Measurements from ENCODE around the gene PAPPA2.

Gene PAPPA2

DNA sequence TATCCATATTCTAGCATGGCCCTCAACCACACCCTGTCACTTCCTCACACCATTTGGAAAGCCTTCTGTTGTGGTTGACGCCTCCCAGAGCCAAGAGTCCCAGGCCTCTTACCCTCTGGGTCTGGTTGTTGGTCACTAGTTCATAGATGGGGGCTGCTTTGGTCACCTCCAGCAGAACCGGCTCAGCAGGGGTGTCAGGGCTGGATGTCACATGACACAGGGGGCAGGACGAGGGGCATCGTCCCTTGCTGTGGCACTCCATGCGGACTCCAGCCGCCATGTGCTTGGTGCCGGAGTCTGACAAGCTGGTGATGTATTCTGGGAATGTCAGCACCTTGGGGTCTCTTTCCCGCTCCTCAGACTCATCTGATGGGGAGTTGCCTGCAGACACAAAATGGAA is 431.5 kb downstream of the PAPPA2 start:
- DNase-seq (ENCODE audit: extremely low read depth, low read depth), result no peak

More for the DNA sequence above, 431.5 kb downstream of the PAPPA2 start:
- no peak overlapping the region for H3K4me3 ChIP-seq (replicated peaks; ENCODE audit: low read depth, low read length)
- no peak for TF ChIP-seq CTCF (IDR thresholded peaks at IDR 0.05; ENCODE audit: low read depth, low read length, missing control alignments)

Data from HFF-Myc (cell line).